GM18951 (cell line): ENCODE measurements around the gene SERPINI1.

Experiments
- POLR2A ChIP-seq: IDR thresholded peaks from 4 replicates; pipeline ENCODE4 v1.6.1; 2011; ENCODE audit warnings: mild to moderate bottlenecking; ENCODE audit not compliant: insufficient read length, insufficient read depth; ENCODE audit errors: extremely low read depth
- in situ Hi-C: fragments of 300-500 bp; cut with MboI; formaldehyde crosslinking; loops from one replicate; pipeline ENCODE4 v1.12.0; 2022; ENCODE audit warnings: low sequenced_read_pairs, mixed read lengths, inconsistent platforms; ENCODE audit not compliant: unreplicated experiment

The SERPINI1 gene

DNA sequence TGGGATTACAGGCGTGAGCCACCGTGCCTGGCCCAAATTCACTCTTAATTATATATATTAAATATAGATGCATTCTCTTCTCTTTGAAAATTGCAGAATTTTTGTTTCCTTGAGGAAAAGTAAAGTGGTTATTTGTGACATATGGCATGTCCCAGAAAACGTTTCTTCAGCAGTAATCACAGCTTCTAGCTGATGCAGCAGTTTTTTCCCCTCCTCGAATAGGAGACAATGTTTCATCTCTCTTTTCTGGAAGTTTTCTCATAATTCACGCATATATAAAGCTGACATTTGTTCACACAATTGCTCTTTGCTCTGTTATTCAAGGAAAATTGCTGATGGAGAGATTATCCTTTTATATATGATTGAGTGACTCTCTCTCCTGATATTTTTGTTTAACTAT is 99.8 kb downstream of the SERPINI1 start:
- TF ChIP-seq POLR2A: no peak
- in situ Hi-C loops: no loop called here

DNA sequence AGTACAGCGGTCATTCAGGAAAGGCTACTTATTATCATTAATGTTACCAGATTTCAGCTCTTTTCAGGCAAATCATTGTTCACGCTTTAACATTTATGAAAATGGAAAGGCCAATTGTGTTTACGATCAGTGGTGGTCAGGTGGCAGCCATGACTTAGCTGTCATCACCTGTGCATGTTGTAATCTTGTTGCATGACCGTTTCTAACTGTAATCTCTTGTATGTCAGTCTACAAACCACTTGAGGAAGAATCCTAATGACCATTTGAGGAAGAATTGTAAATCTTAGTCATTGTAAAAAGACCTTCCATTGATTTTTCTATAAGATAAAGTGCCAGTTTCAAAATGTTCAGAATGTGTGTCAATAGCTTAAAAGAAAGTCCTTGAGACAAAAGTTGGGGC is 100.4 kb downstream of the SERPINI1 start:
- in situ Hi-C loops: no loop called here
- TF ChIP-seq POLR2A: no peak

DNA sequence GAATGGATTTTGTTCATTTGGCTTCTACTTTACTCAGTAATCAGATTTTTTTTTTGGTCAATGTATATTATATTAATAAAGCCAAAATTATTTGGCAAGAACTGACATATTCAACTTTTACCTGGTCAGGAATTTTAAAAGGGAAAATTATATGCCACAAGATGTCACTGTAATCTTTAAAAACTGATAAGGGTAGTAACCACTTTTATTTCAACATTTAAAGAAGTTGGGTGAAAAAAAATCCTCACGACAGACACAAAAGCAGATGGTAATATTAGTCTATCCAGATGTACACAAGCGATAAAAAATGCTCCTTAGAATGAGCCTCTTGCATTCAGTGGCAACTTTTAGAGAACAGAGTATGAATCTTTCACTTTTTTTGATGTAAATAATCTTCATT is 101.9 kb downstream of the SERPINI1 start:
- in situ Hi-C loops: no loop called here
- no peak for TF ChIP-seq POLR2A

DNA sequence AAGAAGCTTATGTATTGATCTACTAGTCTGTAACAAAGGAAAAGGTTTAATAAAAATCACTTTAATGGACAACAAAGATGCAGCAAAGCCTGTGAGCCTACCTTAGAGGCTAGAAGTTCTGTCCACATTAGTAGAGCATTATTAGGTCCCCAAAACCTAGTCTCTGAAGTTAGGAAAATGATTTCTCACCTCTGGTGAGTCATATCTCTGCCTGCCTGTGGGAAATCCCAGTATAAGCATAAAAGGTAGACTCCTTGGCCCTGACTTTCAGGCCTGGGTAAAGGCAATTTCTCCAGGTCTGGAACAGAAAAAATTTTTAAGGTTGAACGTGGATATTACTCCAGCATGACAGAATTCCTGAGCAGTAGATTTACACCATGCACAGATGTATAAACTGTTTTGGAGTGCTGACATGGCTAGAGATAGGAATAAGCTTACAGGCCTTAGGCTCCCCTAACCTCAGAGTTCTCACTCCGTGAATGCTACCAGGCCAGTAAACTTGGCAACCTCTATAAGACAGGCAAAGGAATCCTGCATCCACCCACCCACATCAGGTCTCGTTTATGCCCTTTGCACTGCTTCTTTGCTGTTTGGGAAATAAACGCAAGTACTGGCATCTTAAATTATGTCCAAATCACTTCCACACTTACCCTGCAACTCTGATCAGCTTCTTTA is 104.1 kb downstream of the SERPINI1 start:
- no peak for TF ChIP-seq POLR2A
- in situ Hi-C loops: no loop called here

DNA sequence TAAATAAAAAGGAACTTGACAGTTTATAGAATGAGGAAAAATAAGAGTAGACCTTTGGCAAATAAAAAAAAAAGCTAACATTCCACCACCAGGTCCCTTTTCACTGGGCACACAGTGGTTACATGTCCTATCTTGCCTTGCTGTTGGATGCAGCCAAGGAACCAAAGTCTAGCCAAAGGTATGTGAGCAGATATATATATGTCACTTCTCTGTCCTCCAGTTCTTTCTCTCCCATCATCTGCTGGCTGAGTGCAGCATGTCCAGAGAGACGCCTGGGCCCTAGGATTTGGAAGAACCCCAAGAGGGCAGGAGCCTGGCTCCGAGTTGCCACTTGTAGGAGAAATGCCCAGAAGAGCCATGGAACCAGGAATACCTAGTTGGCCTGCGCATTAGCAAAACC is 104.7 kb downstream of the SERPINI1 start:
- no peak for TF ChIP-seq POLR2A
- in situ Hi-C loops: no loop called here

DNA sequence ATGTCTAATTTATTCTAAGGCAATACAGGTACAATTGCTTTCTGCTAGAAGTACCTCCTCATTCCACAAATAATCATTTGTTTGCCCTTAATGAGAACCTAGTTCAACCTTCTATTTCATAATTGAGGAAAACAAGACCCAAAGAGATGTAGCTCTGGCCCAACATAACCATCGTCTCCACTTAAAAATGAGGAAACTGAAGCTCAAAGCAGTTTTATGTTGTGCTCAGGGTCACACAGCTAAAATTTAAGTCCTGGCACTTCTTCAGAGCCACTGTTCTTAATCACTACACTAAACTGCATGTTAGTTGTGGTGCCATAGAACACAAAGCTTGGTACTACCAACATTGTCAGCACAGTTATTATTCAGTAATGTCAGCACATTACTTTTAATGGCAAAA is 108.0 kb downstream of the SERPINI1 start:
- in situ Hi-C loops: no loop called here
- no peak for TF ChIP-seq POLR2A

DNA sequence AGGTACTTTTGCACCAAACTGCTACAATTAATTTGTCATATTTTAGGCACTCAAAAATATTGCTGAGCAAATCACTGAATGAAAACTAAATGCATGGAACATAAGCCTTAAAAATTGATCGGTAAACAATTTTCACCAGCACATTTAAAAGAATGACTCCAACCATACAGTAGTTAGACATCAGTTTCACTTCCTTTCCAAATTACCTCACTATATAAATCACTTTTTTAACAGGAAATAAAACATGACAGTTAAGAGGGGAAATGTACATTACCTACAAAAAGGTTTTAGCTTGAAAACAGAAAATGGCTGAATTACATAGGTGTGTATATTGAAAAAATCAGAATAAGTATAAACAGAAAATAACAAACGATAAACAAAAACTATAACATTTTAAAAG is 108.4 kb downstream of the SERPINI1 start:
- no peak for TF ChIP-seq POLR2A
- in situ Hi-C loops: no loop called here

DNA sequence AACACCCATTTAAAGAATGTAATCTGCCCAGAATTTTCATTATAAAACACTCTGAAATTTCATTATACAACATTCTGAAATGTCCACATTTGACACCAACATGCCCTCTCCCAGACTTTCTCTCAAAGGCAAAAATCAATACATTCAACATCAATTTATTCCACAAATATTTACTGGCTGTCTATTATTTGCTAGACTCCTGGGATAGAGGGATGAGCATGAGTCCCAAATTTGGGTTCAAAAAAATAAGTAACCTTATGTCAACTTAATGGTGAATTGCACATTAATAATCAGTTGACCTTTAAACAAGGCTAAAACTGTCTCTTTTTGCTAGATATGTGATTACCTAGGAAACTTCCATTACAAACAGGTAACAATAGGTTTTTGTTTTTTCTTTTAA is 109.0 kb downstream of the SERPINI1 start:
- in situ Hi-C loops: no loop called here
- no peak for TF ChIP-seq POLR2A

DNA sequence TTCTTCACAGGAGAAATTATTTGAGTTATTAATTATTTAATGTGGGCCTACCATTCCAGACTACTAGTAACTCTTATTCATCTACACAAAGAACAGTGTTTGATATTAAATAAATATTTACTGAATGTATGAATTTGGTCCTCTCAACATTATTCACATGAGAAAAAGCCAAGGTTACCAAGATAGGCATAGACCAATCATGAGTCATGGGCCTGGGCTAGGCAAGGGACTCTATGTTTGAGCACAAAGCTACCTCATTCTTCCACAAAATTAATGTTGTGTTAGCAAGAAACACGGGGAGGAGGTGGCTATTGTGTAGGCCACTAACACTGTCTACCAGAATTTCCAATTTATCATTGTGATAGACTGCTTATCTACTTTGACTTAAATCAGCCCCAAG is 115.7 kb downstream of the SERPINI1 start:
- in situ Hi-C loops: no loop called here
- TF ChIP-seq POLR2A: no peak

DNA sequence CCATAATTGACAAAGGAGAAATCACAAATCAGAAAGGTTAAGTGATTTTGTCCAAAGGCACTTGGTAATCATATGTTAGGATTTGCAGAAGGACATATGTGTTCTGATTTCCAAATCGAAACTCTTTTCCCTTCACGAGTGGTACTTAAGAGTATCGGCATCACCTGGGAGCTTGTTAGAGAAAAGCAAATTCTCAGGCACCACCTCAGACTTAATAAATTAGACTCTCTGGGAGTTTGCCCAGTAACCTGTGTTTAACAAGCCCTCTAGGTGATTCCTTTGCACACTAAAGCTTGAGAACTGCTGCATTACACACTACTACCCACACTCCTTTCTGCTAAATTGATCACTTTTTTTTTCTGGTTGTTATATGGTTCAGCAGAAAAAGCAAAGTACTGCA is 116.2 kb downstream of the SERPINI1 start:
- in situ Hi-C loops: no loop called here
- no peak for TF ChIP-seq POLR2A

DNA sequence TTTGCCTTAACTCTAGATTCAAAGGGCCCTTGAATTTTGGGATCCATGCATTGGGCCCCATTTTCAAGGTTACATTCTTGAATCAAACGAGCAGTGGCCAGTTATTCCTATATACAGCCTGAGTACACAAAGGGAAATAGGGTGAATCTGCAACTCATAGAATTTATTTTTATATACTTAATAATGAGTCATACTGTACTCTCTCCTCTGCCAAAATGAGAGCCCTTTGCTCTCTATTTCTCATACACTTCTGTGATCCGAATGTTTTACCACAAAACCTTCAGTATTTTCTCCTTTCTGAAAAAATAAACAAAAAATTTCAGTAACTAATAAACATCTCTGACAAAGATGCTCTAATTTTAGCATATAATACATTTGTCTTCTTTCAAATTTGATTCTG is 116.7 kb downstream of the SERPINI1 start:
- TF ChIP-seq POLR2A: no peak
- in situ Hi-C loops: no loop called here

DNA sequence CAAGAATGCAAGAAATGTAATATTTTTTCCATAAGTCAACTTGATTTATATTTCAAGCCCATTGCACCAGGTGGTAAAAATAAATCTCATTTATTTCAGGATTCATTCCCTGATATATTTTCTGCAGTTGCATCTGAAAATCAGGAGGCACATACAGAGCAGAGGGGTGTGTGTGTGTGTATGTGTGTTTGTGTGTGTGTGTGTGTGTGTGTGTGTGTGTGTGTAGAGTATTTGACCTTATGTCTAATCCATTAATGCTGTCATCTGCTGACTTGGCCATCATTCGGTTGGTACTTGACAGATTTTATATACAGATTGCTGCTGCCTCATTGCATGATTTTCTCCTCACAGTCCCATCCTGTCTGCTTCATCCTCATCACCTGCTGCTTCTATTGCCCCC is 118.5 kb downstream of the SERPINI1 start:
- in situ Hi-C loops: no loop called here
- TF ChIP-seq POLR2A: no peak

DNA sequence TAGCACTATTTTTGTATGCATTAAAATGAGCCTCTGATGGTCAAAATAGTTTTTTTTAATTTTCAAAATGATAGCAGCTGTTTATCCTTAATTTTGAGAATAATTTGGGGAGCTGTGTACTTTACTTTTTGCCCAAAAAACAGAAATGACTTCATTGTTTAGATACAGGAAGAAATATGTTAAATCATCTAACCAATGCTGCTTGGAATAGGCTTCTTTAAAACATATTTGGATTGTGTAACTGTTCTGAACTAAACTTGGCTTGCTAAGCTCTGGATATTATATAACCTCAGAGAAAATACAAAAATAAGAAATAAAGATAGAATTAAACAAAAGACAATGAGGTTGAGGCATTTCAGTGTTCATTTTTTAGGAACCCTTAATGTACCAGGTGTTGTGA is 119.3 kb downstream of the SERPINI1 start:
- no peak for TF ChIP-seq POLR2A
- in situ Hi-C loops: no loop called here

DNA sequence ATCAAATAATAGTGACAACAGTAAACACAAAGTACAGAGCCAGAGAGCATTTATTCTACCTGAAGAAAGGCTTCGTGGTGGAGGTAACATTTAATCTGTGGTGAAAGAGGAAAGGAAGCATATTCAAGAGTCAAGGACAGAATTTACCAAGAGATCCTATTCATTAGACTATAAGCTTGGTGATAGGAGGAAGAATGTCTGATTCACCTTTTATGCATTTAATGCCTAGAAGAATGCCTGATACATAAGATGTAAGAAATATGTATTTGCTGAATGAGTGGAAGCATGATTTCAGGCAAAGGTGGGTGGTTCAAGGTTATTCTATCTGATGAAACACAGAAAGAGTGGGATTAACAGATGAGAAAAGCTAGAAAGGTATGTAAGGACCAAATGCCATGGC is 119.8 kb downstream of the SERPINI1 start:
- in situ Hi-C loops: no loop called here
- TF ChIP-seq POLR2A: no peak

DNA sequence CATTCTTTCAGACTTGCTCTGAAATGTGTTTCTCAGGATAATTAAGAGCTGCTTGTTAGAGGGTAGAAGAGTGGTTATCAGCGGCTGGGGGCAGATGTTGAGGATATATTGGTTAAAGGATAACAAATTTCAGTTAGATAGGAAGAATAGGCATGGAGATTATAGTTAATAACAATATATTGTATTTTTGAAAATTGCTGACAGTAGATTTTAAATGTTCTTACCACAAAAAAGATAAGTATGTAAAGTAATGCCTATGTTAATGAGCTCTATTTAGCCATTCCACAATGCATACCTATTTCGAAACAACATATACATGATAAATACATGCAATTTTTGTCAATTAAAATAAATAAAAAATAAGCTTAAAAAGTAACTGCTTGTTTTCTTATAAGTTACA is 123.3 kb downstream of the SERPINI1 start:
- no peak for TF ChIP-seq POLR2A
- in situ Hi-C loops: no loop called here
